GM23338 (cell line): ENCODE data around the gene COL20A1.

ENCODE experiments used
- EZH2phosphoT487 ChIP-seq: fragments of 200-600 bp; sonication (generic); IDR thresholded peaks from one replicate; pipeline ENCODE4 v1.8.1; 2018; ENCODE audit warnings: antibody characterized with exemption; ENCODE audit not compliant: unreplicated experiment
- JUNB ChIP-seq: IDR thresholded peaks from one replicate; pipeline ENCODE4 v1.6.1; 2016; ENCODE audit warnings: antibody characterized with exemption; ENCODE audit not compliant: unreplicated experiment
- POLR2AphosphoS5 ChIP-seq: IDR thresholded peaks from 2 replicates; pipeline ENCODE4 v1.6.1; 2016; ENCODE audit warnings: antibody characterized with exemption, low read depth
- TF ChIP-seq, protein P1 (sequence below), 2 experiments: fragments of 200-600 bp in 1 of 2; sonication (generic) in 1 of 2; conservative IDR thresholded peaks; 2 replicates each; pipeline versions ENCODE4 v1.5.1 to v1.6.1; 2016 to 2017; ENCODE audit warnings: antibody characterized with exemption in 2 of 2, low read depth in 2 of 2, mild to moderate bottlenecking in 2 of 2, moderate library complexity in 1 of 2
- TF ChIP-seq, protein P2 (sequence below): IDR thresholded peaks from one replicate; pipeline ENCODE4 v1.6.1; 2018; ENCODE audit warnings: antibody characterized with exemption; ENCODE audit not compliant: unreplicated experiment

DNA sequence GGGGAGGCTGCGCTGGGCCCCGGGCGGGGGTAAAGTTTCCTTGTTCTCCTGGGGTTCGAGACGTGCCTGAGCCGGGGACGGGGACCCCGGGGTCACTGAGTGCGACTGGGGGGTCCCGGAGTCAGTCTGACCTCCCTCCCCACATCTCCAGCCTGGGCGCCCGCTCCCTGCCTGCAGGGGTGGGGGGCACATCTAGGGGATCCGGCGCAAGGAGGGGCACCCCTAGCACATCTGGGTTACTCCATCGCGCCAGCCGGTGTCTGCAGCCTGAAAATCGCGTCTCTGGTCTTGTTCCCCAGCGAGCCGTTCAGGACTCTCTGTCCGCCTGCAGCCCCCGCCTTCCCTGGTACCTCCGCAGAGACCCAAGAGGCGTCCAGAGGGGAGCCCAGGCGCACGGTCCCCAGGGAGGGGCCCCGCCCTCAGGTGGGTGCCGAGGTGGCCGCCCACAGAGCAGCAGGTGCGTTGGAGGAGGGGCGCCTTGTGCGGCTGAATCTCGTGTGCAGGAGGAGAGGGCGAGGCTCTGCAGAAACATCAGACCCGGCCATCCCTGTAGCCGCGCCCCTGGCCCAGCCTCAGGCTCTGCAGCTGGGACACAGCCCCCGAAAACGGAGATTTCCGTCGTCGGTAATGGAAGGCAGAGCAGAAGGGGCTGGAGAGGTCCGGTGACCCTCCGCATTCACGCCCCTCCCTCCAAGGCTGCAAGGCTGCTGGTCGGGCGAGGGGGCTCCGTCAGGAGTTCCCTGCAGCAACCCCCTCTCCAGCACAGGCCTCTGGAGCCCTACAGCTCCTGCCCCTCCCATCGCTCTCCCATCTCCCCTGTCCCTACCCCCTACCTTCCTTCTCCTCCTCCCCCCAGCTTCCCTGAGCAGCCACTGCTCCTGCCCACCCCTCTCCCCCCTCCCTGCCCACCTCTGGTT lies 68.8 kb downstream of the COL20A1 start:
- 0 out of 2 replicates have a peak, but pooled peaks have one; percentile 12 for TF ChIP-seq POLR2AphosphoS5
- TF ChIP-seq, protein P1, sequence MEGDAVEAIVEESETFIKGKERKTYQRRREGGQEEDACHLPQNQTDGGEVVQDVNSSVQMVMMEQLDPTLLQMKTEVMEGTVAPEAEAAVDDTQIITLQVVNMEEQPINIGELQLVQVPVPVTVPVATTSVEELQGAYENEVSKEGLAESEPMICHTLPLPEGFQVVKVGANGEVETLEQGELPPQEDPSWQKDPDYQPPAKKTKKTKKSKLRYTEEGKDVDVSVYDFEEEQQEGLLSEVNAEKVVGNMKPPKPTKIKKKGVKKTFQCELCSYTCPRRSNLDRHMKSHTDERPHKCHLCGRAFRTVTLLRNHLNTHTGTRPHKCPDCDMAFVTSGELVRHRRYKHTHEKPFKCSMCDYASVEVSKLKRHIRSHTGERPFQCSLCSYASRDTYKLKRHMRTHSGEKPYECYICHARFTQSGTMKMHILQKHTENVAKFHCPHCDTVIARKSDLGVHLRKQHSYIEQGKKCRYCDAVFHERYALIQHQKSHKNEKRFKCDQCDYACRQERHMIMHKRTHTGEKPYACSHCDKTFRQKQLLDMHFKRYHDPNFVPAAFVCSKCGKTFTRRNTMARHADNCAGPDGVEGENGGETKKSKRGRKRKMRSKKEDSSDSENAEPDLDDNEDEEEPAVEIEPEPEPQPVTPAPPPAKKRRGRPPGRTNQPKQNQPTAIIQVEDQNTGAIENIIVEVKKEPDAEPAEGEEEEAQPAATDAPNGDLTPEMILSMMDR (conservative IDR thresholded peaks at IDR 0.05; ENCODE audit: low read depth in 2 of 2): no peak
- TF ChIP-seq, protein P2, sequence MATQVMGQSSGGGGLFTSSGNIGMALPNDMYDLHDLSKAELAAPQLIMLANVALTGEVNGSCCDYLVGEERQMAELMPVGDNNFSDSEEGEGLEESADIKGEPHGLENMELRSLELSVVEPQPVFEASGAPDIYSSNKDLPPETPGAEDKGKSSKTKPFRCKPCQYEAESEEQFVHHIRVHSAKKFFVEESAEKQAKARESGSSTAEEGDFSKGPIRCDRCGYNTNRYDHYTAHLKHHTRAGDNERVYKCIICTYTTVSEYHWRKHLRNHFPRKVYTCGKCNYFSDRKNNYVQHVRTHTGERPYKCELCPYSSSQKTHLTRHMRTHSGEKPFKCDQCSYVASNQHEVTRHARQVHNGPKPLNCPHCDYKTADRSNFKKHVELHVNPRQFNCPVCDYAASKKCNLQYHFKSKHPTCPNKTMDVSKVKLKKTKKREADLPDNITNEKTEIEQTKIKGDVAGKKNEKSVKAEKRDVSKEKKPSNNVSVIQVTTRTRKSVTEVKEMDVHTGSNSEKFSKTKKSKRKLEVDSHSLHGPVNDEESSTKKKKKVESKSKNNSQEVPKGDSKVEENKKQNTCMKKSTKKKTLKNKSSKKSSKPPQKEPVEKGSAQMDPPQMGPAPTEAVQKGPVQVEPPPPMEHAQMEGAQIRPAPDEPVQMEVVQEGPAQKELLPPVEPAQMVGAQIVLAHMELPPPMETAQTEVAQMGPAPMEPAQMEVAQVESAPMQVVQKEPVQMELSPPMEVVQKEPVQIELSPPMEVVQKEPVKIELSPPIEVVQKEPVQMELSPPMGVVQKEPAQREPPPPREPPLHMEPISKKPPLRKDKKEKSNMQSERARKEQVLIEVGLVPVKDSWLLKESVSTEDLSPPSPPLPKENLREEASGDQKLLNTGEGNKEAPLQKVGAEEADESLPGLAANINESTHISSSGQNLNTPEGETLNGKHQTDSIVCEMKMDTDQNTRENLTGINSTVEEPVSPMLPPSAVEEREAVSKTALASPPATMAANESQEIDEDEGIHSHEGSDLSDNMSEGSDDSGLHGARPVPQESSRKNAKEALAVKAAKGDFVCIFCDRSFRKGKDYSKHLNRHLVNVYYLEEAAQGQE: no peak
- no peak for TF ChIP-seq EZH2phosphoT487
- TF ChIP-seq JUNB: no peak
